Measurements from ENCODE around the gene FOXD1.

DNA sequence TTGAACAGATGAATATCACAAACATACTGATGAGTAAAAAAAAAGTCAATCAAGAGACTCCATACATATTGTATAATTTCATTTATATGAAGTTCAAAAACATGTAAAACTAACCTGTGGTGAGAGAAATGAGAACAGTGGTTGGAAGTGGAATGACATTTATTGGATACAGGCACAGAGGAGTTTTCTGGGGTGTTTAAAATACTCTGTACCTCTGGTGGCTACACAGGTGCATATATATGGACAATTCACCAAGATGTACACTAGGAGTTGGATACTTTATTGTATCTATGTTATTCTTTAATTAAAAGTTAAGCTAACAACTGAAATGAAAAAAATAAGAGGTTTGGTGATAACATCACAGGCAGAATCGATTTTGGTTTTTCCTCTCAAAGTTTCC lies 14.1 kb downstream of the FOXD1 start:
- TF ChIP-seq HDAC6 (IDR thresholded peaks at IDR 0.05; ENCODE audit: low read depth, low read length) (no peak), SMC3 (conservative IDR thresholded peaks at IDR 0.05; ENCODE audit: insufficient read depth, low read depth, low read length) (no peak), NFATC3 (IDR thresholded peaks at IDR 0.05) (no peak), NBN (IDR thresholded peaks at IDR 0.05; ENCODE audit: low read depth) (no peak), EP300 (IDR thresholded peaks at IDR 0.05; ENCODE audit: low read length) (no peak), FOXA1 (IDR thresholded peaks at IDR 0.05; ENCODE audit: borderline replicate concordance) (no peak), ZC3H11A (IDR thresholded peaks at IDR 0.05; ENCODE audit: low read depth, low read length) (no peak), MAX (CRISPR knock-in tag; IDR thresholded peaks at IDR 0.05) (no peak), CTCF (IDR thresholded peaks at IDR 0.05 in 2 of 3, conservative IDR thresholded peaks at IDR 0.05 in 1 of 3; ENCODE audit: insufficient read depth in 2 of 3, low read depth in 1 of 3, low read length in 3 of 3) (no peak)
- TF ChIP-seq, protein P1, sequence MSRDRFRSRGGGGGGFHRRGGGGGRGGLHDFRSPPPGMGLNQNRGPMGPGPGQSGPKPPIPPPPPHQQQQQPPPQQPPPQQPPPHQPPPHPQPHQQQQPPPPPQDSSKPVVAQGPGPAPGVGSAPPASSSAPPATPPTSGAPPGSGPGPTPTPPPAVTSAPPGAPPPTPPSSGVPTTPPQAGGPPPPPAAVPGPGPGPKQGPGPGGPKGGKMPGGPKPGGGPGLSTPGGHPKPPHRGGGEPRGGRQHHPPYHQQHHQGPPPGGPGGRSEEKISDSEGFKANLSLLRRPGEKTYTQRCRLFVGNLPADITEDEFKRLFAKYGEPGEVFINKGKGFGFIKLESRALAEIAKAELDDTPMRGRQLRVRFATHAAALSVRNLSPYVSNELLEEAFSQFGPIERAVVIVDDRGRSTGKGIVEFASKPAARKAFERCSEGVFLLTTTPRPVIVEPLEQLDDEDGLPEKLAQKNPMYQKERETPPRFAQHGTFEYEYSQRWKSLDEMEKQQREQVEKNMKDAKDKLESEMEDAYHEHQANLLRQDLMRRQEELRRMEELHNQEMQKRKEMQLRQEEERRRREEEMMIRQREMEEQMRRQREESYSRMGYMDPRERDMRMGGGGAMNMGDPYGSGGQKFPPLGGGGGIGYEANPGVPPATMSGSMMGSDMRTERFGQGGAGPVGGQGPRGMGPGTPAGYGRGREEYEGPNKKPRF (IDR thresholded peaks at IDR 0.05; ENCODE audit: low read depth, low read length): no peak
- TF ChIP-seq, protein P2, sequence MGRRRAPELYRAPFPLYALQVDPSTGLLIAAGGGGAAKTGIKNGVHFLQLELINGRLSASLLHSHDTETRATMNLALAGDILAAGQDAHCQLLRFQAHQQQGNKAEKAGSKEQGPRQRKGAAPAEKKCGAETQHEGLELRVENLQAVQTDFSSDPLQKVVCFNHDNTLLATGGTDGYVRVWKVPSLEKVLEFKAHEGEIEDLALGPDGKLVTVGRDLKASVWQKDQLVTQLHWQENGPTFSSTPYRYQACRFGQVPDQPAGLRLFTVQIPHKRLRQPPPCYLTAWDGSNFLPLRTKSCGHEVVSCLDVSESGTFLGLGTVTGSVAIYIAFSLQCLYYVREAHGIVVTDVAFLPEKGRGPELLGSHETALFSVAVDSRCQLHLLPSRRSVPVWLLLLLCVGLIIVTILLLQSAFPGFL (CRISPR knock-in tag; IDR thresholded peaks at IDR 0.05): no peak

Data from K562 (cell line).